HepG2 (cell line): Measurements from ENCODE around the gene GGA3. TPM values are rescaled to one million over a fixed set of nuclear protein-coding genes. Genes with fewer than 3 reads are reported as not detected.
A peak's percentile ranks its signal among the peaks of the same experiment; 100 is the strongest.

ENCODE experiments used
- FOXJ3 ChIP-seq: sonication (generic); formaldehyde crosslinking; IDR thresholded peaks from 2 replicates; pipeline ENCODE4 v1.4.0; 2020; ENCODE audit warnings: missing genetic modification reagents, mild to moderate bottlenecking, borderline replicate concordance
- HMG20A ChIP-seq: IDR thresholded peaks from 2 replicates; pipeline ENCODE4 v1.6.1; 2016; ENCODE audit warnings: borderline replicate concordance
- HNRNPH1 ChIP-seq: fragments of 200-400 bp; formaldehyde crosslinking; optimal IDR thresholded peaks from 2 replicates; pipeline ENCODE3; 2017; ENCODE audit warnings: mild to moderate bottlenecking, low read depth, low read length
- MATR3 ChIP-seq: sonication (generic); formaldehyde crosslinking; IDR thresholded peaks from 2 replicates; pipeline ENCODE4 v1.4.0; 2020; ENCODE audit warnings: missing genetic modification reagents
- SMYD3 ChIP-seq: sonication (generic); formaldehyde crosslinking; IDR thresholded peaks from 2 replicates; pipeline ENCODE4 v1.8.1; 2023; ENCODE audit warnings: mild to moderate bottlenecking, missing genetic modification reagents
- ZFY ChIP-seq: sonication (generic); formaldehyde crosslinking; IDR thresholded peaks from 2 replicates; pipeline ENCODE4 v1.4.0; 2020; ENCODE audit warnings: missing genetic modification reagents
- ZNF20 ChIP-seq: sonication (generic); formaldehyde crosslinking; IDR thresholded peaks from 2 replicates; pipeline ENCODE4 v1.4.0; 2020; ENCODE audit warnings: mild to moderate bottlenecking, moderate library complexity, missing genetic modification reagents
- ZNF605 ChIP-seq: sonication (generic); formaldehyde crosslinking; IDR thresholded peaks from 2 replicates; pipeline ENCODE4 v1.8.0; 2022; ENCODE audit warnings: mild to moderate bottlenecking, missing genetic modification reagents
- ZNF839 ChIP-seq: sonication (generic); formaldehyde crosslinking; IDR thresholded peaks from 2 replicates; pipeline ENCODE4 v1.4.0; 2020; ENCODE audit warnings: missing genetic modification reagents, mild to moderate bottlenecking, borderline replicate concordance
- polyA plus RNA-seq, 8 experiments: library from polyadenylated mRNA; depleted of rRNA in 3 of 8; stranded (reverse) in 7 of 8; unstranded in 1 of 8; fragments of >200 nt; fragmentation: Illumina TruSeq in 4 of 8; extraction: Trizol in 4 of 8; gene quantifications; 2 replicates each; pipeline versions ENCODE4 v1.2.1 to v1.2.3, GENCODE V29; 2011 to 2016; ENCODE audit warnings: low read depth in 4 of 8, missing spikeins in 1 of 8, mixed read lengths in 1 of 8; ENCODE audit not compliant: insufficient read depth in 1 of 8
- total RNA-seq, 5 experiments: library from RNA; depleted of rRNA; stranded (reverse); fragments of >200 nt; fragmentation: Illumina TruSeq; extraction: Trizol; gene quantifications; 2 replicates each; pipeline ENCODE4 v1.2.3, GENCODE V29; 2016; ENCODE audit warnings: low read depth in 1 of 5
- TF ChIP-seq, protein P1 (sequence below): sonication (generic); formaldehyde crosslinking; IDR thresholded peaks from 2 replicates; pipeline ENCODE4 v1.5.0; 2020; ENCODE audit warnings: missing genetic modification reagents, mild to moderate bottlenecking, borderline replicate concordance
- TF ChIP-seq, protein P2 (sequence below): IDR thresholded peaks from 2 replicates; pipeline ENCODE4 v1.6.1; 2016; ENCODE audit warnings: low read depth
- TF ChIP-seq, protein P3 (sequence below): sonication (generic); formaldehyde crosslinking; IDR thresholded peaks from 2 replicates; pipeline ENCODE4 v1.9.0; 2021; ENCODE audit warnings: missing genetic modification reagents, mild to moderate bottlenecking, borderline replicate concordance
- TF ChIP-seq, protein P4 (sequence below): sonication (generic); formaldehyde crosslinking; IDR thresholded peaks from 2 replicates; pipeline ENCODE4 v1.4.0; 2020; ENCODE audit warnings: mild to moderate bottlenecking, missing genetic modification reagents
- TF ChIP-seq, protein P5 (sequence below): IDR thresholded peaks from 2 replicates; pipeline ENCODE4 v1.6.1; 2018; ENCODE audit warnings: missing genetic modification reagents, mild to moderate bottlenecking, missing compliant biosample characterization
- TF ChIP-seq, protein P6 (sequence below): sonication (generic); formaldehyde crosslinking; IDR thresholded peaks from 2 replicates; pipeline ENCODE4 v1.8.1; 2023; ENCODE audit warnings: mild to moderate bottlenecking, moderate library complexity, missing genetic modification reagents

Gene GGA3
- total and polyA plus RNA-seq, 2 of the 13 experiments (the other 11 are each of a cell fraction or from before 2014, with no cell fraction given), result 28.4 to 43.7 TPM

DNA sequence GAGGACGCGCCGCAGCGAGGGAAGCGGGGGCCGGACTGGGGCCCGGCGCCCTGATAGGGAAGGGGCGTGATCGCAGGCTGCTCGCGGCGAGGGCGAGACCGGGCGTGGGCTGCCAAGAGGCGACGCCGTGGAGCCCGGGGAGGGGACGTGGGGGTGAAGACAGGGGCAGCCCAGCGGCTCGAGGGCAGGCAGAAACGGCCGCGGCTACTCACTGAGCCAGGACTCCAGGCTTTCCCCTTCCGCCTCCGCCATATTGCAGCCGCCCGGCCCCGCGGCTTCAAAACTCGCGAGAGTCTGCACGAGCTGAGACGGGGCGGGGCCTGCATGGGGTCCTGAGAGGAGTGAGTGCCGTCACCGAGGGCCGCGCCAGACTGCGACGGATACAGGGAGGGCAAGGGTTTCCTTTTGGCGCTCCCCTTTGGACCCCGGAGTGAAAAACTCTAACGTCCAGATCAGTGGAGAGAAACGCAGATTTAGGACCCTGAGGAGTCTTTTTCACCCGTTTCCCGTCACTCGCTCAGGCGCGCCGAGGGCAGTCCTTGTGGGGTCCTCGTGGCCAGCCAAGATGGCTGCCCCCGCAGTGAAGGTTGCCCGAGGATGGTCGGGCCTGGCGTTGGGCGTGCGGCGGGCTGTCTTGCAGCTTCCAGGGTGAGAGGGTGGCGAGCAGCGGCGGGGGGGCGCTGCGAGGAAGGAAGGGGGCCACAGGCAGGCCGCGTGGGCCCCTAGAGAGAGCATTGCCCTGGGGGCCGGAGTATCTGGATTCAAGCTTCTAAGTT, at the start of gene GGA3, which contains the start of gene MRPS7 (continued):
- TF ChIP-seq, protein P1, sequence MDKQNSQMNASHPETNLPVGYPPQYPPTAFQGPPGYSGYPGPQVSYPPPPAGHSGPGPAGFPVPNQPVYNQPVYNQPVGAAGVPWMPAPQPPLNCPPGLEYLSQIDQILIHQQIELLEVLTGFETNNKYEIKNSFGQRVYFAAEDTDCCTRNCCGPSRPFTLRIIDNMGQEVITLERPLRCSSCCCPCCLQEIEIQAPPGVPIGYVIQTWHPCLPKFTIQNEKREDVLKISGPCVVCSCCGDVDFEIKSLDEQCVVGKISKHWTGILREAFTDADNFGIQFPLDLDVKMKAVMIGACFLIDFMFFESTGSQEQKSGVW, result no peak
- TF ChIP-seq, protein P2, sequence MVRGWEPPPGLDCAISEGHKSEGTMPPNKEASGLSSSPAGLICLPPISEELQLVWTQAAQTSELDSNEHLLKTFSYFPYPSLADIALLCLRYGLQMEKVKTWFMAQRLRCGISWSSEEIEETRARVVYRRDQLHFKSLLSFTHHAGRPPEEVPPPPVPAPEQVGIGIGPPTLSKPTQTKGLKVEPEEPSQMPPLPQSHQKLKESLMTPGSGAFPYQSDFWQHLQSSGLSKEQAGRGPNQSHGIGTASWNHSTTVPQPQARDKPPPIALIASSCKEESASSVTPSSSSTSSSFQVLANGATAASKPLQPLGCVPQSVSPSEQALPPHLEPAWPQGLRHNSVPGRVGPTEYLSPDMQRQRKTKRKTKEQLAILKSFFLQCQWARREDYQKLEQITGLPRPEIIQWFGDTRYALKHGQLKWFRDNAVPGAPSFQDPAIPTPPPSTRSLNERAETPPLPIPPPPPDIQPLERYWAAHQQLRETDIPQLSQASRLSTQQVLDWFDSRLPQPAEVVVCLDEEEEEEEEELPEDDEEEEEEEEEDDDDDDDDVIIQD (CRISPR knock-in tag), result no peak; the same call in 1 of the 2 replicates
- TF ChIP-seq FOXJ3 (CRISPR knock-in tag) (no peak; the same call in 1 of the 2 replicates), SMYD3 (CRISPR knock-in tag) (peak; percentile 95), MATR3 (CRISPR knock-in tag) (no peak), HNRNPH1 (no peak), ZNF605 (CRISPR knock-in tag) (peak; percentile 99), ZNF20 (CRISPR knock-in tag) (no peak), ZFY (CRISPR knock-in tag) (peak; percentile 91), ZNF839 (CRISPR knock-in tag) (peak; percentile 56; the same call in 1 of the 2 replicates), HMG20A (CRISPR knock-in tag) (no peak)
- TF ChIP-seq, protein P3, sequence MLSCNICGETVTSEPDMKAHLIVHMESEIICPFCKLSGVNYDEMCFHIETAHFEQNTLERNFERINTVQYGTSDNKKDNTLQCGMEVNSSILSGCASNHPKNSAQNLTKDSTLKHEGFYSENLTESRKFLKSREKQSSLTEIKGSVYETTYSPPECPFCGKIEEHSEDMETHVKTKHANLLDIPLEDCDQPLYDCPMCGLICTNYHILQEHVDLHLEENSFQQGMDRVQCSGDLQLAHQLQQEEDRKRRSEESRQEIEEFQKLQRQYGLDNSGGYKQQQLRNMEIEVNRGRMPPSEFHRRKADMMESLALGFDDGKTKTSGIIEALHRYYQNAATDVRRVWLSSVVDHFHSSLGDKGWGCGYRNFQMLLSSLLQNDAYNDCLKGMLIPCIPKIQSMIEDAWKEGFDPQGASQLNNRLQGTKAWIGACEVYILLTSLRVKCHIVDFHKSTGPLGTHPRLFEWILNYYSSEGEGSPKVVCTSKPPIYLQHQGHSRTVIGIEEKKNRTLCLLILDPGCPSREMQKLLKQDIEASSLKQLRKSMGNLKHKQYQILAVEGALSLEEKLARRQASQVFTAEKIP (CRISPR knock-in tag), result no peak
- TF ChIP-seq, protein P4, sequence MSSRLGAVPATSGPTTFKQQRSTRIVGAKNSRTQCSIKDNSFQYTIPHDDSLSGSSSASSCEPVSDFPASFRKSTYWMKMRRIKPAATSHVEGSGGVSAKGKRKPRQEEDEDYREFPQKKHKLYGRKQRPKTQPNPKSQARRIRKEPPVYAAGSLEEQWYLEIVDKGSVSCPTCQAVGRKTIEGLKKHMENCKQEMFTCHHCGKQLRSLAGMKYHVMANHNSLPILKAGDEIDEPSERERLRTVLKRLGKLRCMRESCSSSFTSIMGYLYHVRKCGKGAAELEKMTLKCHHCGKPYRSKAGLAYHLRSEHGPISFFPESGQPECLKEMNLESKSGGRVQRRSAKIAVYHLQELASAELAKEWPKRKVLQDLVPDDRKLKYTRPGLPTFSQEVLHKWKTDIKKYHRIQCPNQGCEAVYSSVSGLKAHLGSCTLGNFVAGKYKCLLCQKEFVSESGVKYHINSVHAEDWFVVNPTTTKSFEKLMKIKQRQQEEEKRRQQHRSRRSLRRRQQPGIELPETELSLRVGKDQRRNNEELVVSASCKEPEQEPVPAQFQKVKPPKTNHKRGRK (CRISPR knock-in tag), result no peak
- TF ChIP-seq, protein P5, sequence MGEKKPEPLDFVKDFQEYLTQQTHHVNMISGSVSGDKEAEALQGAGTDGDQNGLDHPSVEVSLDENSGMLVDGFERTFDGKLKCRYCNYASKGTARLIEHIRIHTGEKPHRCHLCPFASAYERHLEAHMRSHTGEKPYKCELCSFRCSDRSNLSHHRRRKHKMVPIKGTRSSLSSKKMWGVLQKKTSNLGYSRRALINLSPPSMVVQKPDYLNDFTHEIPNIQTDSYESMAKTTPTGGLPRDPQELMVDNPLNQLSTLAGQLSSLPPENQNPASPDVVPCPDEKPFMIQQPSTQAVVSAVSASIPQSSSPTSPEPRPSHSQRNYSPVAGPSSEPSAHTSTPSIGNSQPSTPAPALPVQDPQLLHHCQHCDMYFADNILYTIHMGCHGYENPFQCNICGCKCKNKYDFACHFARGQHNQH (CRISPR knock-in tag), result peak; percentile 57; the same call in 1 of the 2 replicates
- TF ChIP-seq, protein P6, sequence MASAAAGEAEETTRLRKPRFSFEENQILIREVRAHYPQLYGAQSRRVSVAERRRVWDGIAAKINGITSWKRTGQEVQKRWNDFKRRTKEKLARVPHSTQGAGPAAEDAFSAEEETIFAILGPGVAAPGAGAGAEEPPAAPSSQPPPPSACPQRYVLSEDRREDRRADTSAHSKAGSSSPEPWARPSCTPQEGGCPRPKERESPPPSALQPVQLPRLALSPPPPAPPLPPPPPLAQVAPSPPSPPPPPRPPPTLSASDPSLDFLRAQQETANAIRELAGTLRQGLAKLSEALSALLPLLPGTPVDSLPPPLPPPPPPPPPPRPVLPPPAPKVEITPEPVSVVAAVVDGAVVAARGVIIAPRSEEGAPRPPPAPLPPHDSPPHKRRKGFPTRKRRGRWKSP (CRISPR knock-in tag), result peak; percentile 90
